ENCODE results near the gene RFX7.

DNA sequence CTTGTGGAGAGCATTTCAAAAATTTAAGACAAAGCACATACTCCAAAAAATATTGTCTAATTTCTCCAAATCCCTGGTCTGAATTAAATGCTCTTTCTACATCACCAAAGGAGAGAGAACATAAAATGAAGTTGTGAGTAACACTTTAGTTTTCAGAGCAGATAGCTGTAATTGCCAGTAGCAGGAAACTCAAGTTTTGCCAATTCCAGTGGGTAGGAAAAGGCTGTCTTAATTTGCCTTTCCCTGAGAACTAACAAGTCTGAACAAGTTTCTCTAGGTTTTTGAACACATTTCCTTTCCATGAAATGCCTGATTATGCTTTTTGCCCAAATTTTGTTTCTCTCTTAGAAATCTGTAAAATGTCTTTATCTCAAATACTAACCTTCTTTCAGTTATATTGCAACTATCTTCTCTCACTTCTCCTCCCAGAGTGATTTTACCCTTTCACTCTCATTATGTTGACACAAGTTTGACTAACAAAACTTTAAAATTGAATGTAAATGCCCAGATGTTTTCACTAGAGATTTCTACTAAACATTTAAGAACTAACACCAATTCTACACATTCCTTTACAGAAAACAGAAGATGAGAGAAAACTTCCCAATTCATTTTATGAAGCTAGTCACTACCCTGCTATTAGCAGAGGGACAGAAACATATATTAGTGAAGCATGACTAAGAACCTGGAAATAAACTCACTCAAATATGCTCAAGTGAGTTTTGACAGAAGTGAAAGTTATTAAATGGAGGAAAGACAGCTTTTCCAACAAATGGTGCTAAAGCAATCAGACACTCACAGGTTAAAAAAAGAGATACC, 38.4 kb downstream of the RFX7 start:
- TF ChIP-seq, protein P1, sequence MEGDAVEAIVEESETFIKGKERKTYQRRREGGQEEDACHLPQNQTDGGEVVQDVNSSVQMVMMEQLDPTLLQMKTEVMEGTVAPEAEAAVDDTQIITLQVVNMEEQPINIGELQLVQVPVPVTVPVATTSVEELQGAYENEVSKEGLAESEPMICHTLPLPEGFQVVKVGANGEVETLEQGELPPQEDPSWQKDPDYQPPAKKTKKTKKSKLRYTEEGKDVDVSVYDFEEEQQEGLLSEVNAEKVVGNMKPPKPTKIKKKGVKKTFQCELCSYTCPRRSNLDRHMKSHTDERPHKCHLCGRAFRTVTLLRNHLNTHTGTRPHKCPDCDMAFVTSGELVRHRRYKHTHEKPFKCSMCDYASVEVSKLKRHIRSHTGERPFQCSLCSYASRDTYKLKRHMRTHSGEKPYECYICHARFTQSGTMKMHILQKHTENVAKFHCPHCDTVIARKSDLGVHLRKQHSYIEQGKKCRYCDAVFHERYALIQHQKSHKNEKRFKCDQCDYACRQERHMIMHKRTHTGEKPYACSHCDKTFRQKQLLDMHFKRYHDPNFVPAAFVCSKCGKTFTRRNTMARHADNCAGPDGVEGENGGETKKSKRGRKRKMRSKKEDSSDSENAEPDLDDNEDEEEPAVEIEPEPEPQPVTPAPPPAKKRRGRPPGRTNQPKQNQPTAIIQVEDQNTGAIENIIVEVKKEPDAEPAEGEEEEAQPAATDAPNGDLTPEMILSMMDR (IDR thresholded peaks at IDR 0.05; ENCODE audit: low read length), result no peak
- TF ChIP-seq EZH2 (IDR thresholded peaks at IDR 0.05; ENCODE audit: borderline replicate concordance, low read length), result no peak
